Activated CD4-positive, alpha-beta memory T cell treated with anti-CD3 and anti-CD28 coated beads, Interleukin-2, amount 10 ng/mL, durations not matched to agents 7 days and 5 days (primary cell): ENCODE results near the gene ASTN1. TPM values are rescaled to one million over a fixed set of nuclear protein-coding genes. Genes with fewer than 3 reads are reported as not detected.

Experiments
- CTCF ChIA-PET: fragments of 350-600 bp; sonication (Branson Sonifier 250); formaldehyde crosslinking; loops from one replicate; lab custom pipeline; 2021; ENCODE audit warnings: antibody characterized with exemption, inconsistent platforms; lab: Charles Lee
- POLR2A ChIA-PET: fragments of 350-600 bp; sonication (Branson Sonifier 250); formaldehyde crosslinking; loops from one replicate; lab custom pipeline; 2021; ENCODE audit warnings: antibody characterized with exemption; lab: Charles Lee
- DNase-seq: peaks from one replicate; pipeline ENCODE4 v3.0.0-alpha.2; 2020
- H3K27ac Mint-ChIP-seq: one replicate; pipeline ENCODE4 v1.8.0; 2021; ENCODE audit warnings: mild to moderate bottlenecking, mixed read lengths
- H3K27me3 Mint-ChIP-seq: one replicate; pipeline ENCODE4 v1.8.0; 2021; ENCODE audit warnings: mixed read lengths
- H3K36me3 Mint-ChIP-seq: one replicate; pipeline ENCODE4 v1.8.0; 2021; ENCODE audit warnings: low read depth, mixed read lengths
- H3K4me1 Mint-ChIP-seq: one replicate; pipeline ENCODE4 v1.8.0; 2021; ENCODE audit warnings: mixed read lengths
- H3K4me3 Mint-ChIP-seq: one replicate; pipeline ENCODE4 v1.8.0; 2021; ENCODE audit warnings: mild to moderate bottlenecking, mixed read lengths
- H3K9me3 Mint-ChIP-seq: one replicate; pipeline ENCODE4 v1.8.0; 2021; ENCODE audit warnings: mixed read lengths
- total RNA-seq, 2 experiments: library from RNA; stranded (reverse); gene quantifications; one replicate each; pipeline ENCODE4 v1.2.3, GENCODE V29; 2021

The ASTN1 gene
- total RNA-seq, 2 experiments from 2014 or later, result not detected

- ChIA-PET CTCF (no interaction called here), POLR2A (no interaction called here)
- Mint-ChIP-seq H3K36me3 (no peaks in the 10 kb centered on the region), H3K4me3 (no peak overlapping the region), H3K27ac (no peak overlapping the region), H3K9me3 (no peaks in the 10 kb centered on the region), H3K27me3 (no peaks in the 10 kb centered on the region), H3K4me1 (no peaks in the 10 kb centered on the region)
- DNase-seq, result no peak
Observed at GRCh38 chr1:176932114-176933104, 232.1 kb downstream of the ASTN1 start.

DNA sequence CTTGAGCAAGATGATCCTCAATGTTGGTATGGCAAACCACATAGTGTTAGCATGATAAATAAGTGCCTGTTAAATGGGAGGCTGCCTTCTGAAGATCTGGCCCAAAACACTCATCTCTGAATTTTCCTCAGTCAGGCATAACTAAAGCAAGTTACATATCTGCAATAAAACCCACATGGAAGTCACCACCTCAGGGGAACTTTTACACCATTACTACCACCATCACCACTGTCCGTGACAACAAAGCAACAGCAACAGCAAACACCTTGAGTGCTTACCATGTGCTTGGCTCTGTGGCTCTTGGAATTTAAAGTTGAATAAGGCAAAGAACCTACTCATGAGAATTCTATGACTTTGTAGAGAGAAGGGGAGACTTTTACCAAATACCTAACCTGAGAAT lies 233.0 kb downstream of the ASTN1 start:
- no peak overlapping the region for H3K27ac Mint-ChIP-seq
- H3K4me1 Mint-ChIP-seq, result no peaks in the 10 kb centered on the region
- no peak for DNase-seq
- no peak overlapping the region for H3K4me3 Mint-ChIP-seq
- H3K36me3 Mint-ChIP-seq, result no peaks in the 10 kb centered on the region
- no peaks in the 10 kb centered on the region for H3K9me3 Mint-ChIP-seq
- ChIA-PET CTCF (no interaction called here), POLR2A (no interaction called here)
- H3K27me3 Mint-ChIP-seq, result no peaks in the 10 kb centered on the region

GRCh38 chr1:176926330-176927086 lies 238.0 kb downstream of the ASTN1 start:
- H3K27ac Mint-ChIP-seq, result no peak overlapping the region
- H3K4me3 Mint-ChIP-seq, result no peak overlapping the region
- no peaks in the 10 kb centered on the region for H3K27me3 Mint-ChIP-seq
- POLR2A ChIA-PET, result no interaction called here
- CTCF ChIA-PET, result no interaction called here
- H3K36me3 Mint-ChIP-seq, result no peaks in the 10 kb centered on the region
- DNase-seq, result no peak
- H3K9me3 Mint-ChIP-seq, result no peaks in the 10 kb centered on the region
- H3K4me1 Mint-ChIP-seq, result no peaks in the 10 kb centered on the region

DNA sequence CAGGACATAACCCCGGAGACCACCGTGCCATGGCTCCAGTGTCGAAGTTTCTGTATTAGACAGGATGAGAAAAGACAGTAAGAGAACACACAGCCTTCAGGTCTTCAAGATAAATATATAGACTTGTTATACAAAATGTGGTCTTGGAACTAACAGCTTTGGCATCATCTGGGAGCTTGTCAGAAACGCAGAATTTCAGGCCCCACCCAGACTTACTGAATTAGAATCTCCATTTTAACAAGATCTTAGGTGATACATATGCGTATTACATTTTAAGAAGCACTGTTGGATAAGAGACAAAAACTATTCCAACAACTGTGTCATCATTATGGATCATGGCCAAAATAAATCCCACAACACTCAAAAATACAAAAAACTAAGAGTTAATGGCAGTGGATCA lies 239.3 kb downstream of the ASTN1 start:
- Mint-ChIP-seq H3K27ac (no peak overlapping the region), H3K9me3 (no peaks in the 10 kb centered on the region), H3K4me1 (no peaks in the 10 kb centered on the region), H3K4me3 (no peak overlapping the region), H3K36me3 (no peaks in the 10 kb centered on the region), H3K27me3 (no peaks in the 10 kb centered on the region)
- POLR2A ChIA-PET, result no interaction called here
- CTCF ChIA-PET, result no interaction called here
- DNase-seq, result no peak

- H3K27me3 Mint-ChIP-seq, result no peaks in the 10 kb centered on the region
- H3K4me3 Mint-ChIP-seq, result no peak overlapping the region
- no peaks in the 10 kb centered on the region for H3K4me1 Mint-ChIP-seq
- no peak overlapping the region for H3K27ac Mint-ChIP-seq
- DNase-seq, result no peak
- ChIA-PET CTCF (no interaction called here), POLR2A (no interaction called here)
- no peaks in the 10 kb centered on the region for H3K9me3 Mint-ChIP-seq
- no peaks in the 10 kb centered on the region for H3K36me3 Mint-ChIP-seq
Observed at GRCh38 chr1:176923283-176923682, 241.2 kb downstream of the ASTN1 start.

DNA sequence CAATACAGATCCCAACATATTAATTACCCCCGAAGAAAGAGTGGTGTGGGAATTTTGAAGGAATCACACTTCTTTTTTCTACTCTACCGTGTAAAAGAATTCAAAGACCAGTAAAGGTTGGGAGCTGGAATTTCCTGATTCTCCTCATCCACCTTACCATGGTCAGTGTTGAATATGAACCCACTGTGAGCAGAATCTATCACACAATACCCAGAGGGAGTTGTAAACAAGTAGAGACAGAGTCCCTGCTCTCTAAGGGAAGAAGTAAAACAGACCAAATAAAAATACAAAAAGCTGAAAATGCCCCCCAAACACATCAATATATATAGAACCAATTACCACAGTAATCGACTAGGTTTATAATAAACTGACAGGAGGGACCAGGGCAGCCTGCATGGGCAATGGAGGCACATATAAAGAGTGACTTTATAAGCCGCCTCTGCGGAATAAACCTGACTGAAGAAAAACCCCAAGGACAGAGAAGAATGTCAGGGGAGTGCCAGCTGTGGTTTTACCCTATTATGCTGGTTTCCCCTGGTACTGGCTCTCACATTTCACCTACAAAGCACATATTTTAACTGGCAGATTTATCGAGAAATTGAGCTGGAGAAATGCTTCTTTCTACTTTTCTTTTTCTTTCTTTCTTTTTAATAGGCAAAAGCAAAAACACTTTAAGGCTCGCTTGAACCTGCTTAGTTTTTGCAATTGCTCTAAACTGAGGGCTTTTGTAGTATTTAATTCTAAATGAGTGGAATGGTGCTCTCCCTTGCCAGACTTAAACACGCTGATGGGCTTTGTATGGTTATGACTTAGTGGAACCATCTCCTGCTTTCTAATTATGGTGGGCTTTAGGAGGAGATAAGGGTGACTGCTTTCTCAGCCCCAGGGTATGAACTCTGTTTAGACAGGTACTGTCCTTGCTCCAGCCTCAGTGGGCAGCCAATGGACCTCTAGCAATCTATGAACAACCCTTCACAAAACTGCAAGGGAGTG lies 244.8 kb downstream of the ASTN1 start:
- Mint-ChIP-seq H3K4me3 (no peak overlapping the region), H3K36me3 (no peaks in the 10 kb centered on the region), H3K4me1 (no peaks in the 10 kb centered on the region), H3K27me3 (no peaks in the 10 kb centered on the region), H3K27ac (no peak overlapping the region), H3K9me3 (no peaks in the 10 kb centered on the region)
- CTCF ChIA-PET, result no interaction called here
- POLR2A ChIA-PET, result no interaction called here
- no peak for DNase-seq

- no peak for DNase-seq
- H3K27me3 Mint-ChIP-seq, result no peaks in the 10 kb centered on the region
- POLR2A ChIA-PET, result no interaction called here
- no peak overlapping the region for H3K27ac Mint-ChIP-seq
- no peaks in the 10 kb centered on the region for H3K4me1 Mint-ChIP-seq
- H3K36me3 Mint-ChIP-seq, result no peaks in the 10 kb centered on the region
- H3K9me3 Mint-ChIP-seq, result no peaks in the 10 kb centered on the region
- CTCF ChIA-PET, result no interaction called here
- no peak overlapping the region for H3K4me3 Mint-ChIP-seq
Observed at GRCh38 chr1:176905648-176906047, 258.9 kb downstream of the ASTN1 start.

GRCh38 chr1:176904057-176904751 lies 260.3 kb downstream of the ASTN1 start:
- POLR2A ChIA-PET, result no interaction called here
- H3K4me3 Mint-ChIP-seq, result no peak overlapping the region
- CTCF ChIA-PET, result no interaction called here
- no peaks in the 10 kb centered on the region for H3K4me1 Mint-ChIP-seq
- DNase-seq, result no peak
- H3K27ac Mint-ChIP-seq, result no peak overlapping the region
- no peaks in the 10 kb centered on the region for H3K36me3 Mint-ChIP-seq
- no peaks in the 10 kb centered on the region for H3K9me3 Mint-ChIP-seq
- H3K27me3 Mint-ChIP-seq, result no peaks in the 10 kb centered on the region

DNA sequence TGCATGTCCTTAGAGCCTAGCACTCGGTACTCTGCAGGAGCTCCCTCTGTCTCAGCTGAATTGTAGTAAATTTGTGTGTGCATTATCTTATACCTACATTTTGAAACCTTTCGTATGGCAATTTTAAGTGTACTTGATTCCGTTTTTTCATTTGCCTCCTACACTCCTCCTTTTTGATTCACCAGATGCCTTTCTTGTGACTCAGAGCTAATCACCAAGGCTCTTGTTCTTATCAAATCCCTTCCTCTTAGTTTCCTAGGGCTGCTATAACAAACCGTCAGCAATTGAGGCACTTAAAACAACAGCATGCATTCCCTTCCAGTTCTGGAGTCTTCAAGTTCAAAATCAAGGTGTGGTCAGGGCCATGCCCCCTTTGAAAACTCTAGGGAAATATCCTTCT lies 261.0 kb downstream of the ASTN1 start:
- Mint-ChIP-seq H3K36me3 (no peaks in the 10 kb centered on the region), H3K27me3 (no peaks in the 10 kb centered on the region), H3K27ac (no peak overlapping the region), H3K4me3 (no peak overlapping the region), H3K9me3 (no peaks in the 10 kb centered on the region), H3K4me1 (no peaks in the 10 kb centered on the region)
- POLR2A ChIA-PET, result no interaction called here
- DNase-seq, result no peak
- CTCF ChIA-PET, result no interaction called here

DNA sequence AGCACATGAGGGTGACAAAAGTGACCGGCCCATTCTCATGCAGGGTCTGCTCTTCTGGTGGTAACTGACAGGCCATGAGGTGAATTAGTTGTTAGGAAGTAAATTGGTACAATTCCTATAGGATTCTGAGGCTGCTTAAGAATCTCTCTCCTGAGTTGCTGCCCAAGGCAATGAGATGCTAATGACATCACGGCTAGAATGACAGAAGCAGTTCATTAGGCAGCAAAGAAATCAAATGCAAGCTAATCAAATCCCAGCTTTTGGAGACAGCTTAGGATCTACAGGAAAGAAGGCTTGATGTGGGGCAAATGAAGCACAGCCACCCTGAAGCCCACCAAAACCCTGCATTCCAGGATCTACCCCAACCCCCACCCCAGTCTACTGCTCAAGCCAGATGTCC lies 265.2 kb downstream of the ASTN1 start:
- H3K9me3 Mint-ChIP-seq, result no peaks in the 10 kb centered on the region
- no peaks in the 10 kb centered on the region for H3K36me3 Mint-ChIP-seq
- no peaks in the 10 kb centered on the region for H3K27me3 Mint-ChIP-seq
- no peak for DNase-seq
- H3K27ac Mint-ChIP-seq, result no peak overlapping the region
- CTCF ChIA-PET, result interaction anchor here (0.7 to 1.6 kb wide), 3 partner anchors 9 to 40 kb away, joined by 3 to 8 read pairs (median 3); no protein-coding TSS in a partner anchor
- H3K4me1 Mint-ChIP-seq, result peaks cover 2% of the 10 kb centered on the region
- no peak overlapping the region for H3K4me3 Mint-ChIP-seq
- POLR2A ChIA-PET, result no interaction called here

GRCh38 chr1:176897350-176898236 lies 266.9 kb downstream of the ASTN1 start:
- H3K27ac Mint-ChIP-seq, result no peak overlapping the region
- no peak overlapping the region for H3K4me3 Mint-ChIP-seq
- ChIA-PET CTCF (interaction anchor here (0.7 to 1.6 kb wide), 6 partner anchors 14 to 404 kb away, joined by 3 to 8 read pairs (median 4); no protein-coding TSS in a partner anchor), POLR2A (no interaction called here)
- no peaks in the 10 kb centered on the region for H3K36me3 Mint-ChIP-seq
- H3K27me3 Mint-ChIP-seq, result no peaks in the 10 kb centered on the region
- peak; percentile 44 for DNase-seq
- peaks cover 2% of the 10 kb centered on the region for H3K4me1 Mint-ChIP-seq
- no peaks in the 10 kb centered on the region for H3K9me3 Mint-ChIP-seq
